CD4-positive, alpha-beta T cell treated with Interleukin-4 for 1 hour (primary cell): ENCODE results near the gene ELOVL3.

ENCODE experiments used
- DNase-seq, 2 donors: peaks; one replicate each; pipeline ENCODE4 v3.0.0-alpha.2; 2020 to 2022

ELOVL3 gene

DNA sequence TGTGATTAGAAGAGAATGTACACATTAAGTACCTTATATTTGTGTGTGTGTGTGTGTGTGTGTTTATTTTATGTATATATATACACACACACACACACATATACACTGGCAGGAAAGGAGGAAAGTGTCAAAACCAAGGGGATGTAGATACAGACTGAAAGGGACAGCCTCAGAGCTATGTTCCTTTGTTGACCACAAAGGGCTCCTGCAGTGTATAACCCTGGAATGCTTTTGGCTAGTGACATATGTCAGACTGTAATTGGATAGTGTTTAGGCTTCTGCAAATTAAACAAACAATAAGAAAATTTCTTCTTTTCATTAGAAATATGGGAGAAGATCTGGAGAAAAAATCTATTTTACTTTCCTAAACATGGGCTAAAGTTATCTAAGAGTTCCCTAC is 35.1 kb downstream of the ELOVL3 start:
- no peak for DNase-seq

DNA sequence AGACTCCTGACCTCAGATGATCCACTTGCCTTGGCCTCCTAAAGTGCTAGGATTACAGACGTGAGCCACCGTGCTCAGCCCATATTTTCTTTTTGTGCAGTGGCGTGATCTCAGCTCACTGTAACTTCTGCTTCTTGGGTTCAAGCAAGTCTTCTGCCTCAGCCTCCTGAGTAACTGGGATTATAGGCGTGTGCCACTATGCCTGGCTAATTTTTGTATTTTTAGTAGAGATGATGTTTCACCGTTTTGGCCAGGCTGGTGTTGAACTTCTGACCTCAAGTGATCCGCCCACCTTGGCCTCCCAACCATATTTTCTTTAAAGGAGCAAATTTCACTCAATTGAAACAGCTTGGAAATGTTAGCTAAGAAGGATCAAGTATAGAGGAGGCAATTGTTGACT is 35.7 kb downstream of the ELOVL3 start:
- no peak for DNase-seq

DNA sequence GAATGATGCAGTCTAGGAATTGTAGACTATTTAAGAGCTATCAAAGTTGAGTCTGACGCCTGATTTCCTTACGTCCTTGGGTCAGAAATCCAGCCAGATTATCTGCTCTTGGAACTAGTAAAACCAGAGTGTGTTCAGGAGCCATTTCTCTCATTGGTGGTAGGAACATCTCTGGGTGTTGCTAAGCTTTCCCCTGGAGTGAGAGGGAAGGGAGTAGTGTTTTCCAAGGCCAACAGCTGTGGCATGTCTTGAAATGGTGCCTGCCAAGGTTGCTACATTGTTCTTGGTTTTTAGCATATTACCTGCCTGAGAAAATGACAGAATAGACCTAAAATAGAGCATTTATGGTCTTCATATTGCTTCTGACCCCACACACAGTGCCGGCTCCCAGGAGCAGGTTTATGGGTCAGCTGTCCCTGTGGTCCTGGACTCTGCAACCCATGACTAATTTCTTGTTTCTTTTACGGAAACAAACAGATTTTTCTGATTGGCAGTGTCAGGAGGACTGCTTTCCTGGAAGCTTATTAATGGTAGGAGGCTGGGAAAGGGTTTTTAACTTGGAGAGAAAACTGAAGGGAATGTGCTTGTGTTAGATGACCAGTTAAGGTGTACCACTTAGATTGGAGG is 36.8 kb downstream of the ELOVL3 start:
- no peak for DNase-seq

GRCh38 chr10:102264371-102264770 is 38.3 kb downstream of the ELOVL3 start:
- DNase-seq: no peak

DNA sequence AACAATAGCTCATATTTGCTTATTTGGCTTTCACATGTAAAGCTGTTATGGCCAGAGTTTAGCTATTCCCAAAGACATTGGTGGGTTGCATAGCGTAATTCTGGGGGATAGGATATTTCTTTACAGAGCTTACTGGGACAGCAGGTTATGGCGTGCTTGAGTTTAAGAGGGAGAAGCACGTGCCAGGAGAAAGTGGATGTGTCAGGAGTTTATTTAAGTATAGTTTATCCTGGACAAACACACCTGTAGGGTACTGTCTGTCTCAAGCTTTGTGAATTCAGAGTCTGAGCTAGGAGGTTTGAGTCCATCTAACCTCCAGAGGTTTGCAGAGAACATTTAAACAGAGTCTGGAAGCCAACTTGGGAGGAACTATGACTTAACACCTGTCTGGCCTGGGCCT is 40.6 kb downstream of the ELOVL3 start:
- no peak for DNase-seq

GRCh38 chr10:102267748-102268147 is 41.6 kb downstream of the ELOVL3 start:
- no peak for DNase-seq

DNA sequence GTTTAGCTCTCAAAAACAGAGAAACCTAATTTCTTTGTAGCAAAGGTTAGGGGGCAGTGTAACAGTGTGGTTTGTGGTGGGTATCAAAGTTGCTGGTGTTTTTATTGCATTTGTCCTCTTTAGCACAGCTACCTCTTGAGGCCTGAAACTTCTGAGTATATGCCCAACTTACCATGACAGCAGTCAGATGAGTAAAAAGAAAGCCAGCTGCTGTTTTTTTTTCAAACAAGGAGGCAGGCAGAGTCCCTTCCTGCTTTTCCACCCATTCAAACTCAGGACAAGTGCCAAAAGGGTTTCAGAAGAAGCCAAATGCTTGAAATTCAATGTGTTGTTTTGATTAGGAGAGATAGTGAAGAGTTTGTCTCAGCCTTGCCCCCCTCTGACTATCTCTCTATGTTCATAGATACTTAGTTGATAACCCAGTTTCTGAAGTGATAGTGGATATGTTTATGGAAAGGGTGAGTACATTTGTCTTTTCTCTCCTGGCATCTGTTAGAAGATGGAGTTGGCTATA is 42.3 kb downstream of the ELOVL3 start:
- no peak for DNase-seq

DNA sequence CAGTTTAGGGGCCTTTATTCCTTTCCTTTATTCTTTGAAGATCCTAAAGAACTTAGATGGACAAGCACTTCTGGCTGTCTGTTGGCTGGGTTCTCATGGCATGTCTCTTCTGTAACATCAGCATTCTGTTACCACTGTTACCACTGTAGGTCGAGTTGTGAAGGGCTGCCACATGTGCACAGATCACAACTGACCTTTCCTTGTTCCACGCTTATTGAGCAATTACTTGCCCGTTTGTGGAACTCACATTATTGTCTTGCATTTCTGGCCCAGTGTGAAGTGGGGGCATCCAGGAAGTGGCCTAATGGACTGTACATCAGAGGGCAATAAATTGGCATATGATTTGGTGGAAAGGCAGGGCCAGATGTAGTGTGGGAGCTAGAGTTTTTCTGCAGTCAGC is 42.9 kb downstream of the ELOVL3 start:
- no peak for DNase-seq

GRCh38 chr10:102274062-102274461 is 48.0 kb downstream of the ELOVL3 start:
- no peak for DNase-seq

DNA sequence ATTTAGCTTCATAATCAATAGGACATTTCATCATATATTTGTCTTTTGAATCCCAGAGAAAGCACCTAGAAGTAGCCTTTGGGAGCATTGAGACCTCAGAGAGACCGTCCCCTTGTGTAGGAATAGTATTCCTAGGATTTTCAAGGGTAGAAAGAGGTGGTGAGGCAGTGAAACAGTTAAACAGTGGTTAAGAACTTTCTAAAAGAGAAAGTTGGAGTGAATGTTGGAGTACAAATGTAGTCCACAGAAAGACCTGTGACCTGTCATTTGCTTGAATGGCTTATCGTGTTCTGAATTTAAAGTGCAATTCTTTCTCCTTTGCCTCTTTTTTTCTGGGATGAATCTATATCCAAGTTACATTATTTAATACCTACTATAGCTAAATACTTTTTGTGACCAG is 49.2 kb downstream of the ELOVL3 start:
- no peak for DNase-seq

DNA sequence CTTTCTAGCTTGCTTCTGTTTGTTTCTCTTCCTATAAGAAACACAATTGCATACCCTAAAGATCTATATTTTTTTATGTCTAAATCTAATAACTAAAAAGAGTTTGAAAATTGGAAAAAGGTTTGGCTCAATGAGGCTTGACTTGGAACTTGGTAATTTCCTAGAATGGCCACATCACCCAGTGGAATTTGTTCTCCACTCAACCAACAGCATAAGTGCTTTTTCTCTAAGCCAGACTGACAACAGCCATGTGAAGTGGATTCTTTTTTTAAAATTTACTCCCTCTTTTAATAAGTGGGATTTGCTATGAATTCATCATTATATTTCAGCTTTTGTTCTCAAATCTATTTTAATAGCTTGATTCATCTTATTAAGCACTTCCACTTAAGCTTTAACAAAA is 53.0 kb downstream of the ELOVL3 start:
- no peak for DNase-seq
